HepG2 (cell line): Measurements from ENCODE around the gene RABGGTB. TPM values are rescaled to one million over a fixed set of nuclear protein-coding genes. Genes with fewer than 3 reads are reported as not detected.

ENCODE experiments used
- ATAC-seq: fragments of 200-7000 bp; cut with Tn5 transposase; 3 replicates; pipeline ENCODE4 v1.9.1; 2020; ENCODE audit warnings: mild to moderate bottlenecking, moderate library complexity
- BruUV-seq: library from RNA; stranded (reverse); fragments of 400-500 nt; replicated peaks from 2 replicates; lab custom pipeline; 2021; lab: Mats Ljungman, UMichigan
- CTCF ChIA-PET: fragments of 300-600 bp; formaldehyde crosslinking; extraction: SDS; loops from one replicate; lab custom pipeline; 2021; ENCODE audit warnings: low total read pairs, inconsistent platforms, low intra/inter-chr PET ratio; lab: Yijun Ruan, JAX
- POLR2A ChIA-PET: fragments of 350-600 bp; sonication (Branson Sonifier 250); formaldehyde crosslinking; loops from one replicate; lab custom pipeline; 2020; ENCODE audit warnings: antibody characterized with exemption, inconsistent platforms; lab: Yijun Ruan, JAX
- DNase-seq: peaks from one replicate; pipeline ENCODE4 v3.0.0-alpha.2; 2015; ENCODE audit warnings: low spot score
- FAIRE-seq: peaks from 3 replicates; lab custom pipeline; 2011; peaks lifted over from hg19 to GRCh38; lab: Jason Lieb, UNC
- H2AFZ ChIP-seq: one replicate; pipeline ENCODE4 v1.6.1; 2011; ENCODE audit warnings: low read length, inconsistent platforms
- H3K27ac ChIP-seq: fragments of 300-600 bp; 3 replicates; pipeline ENCODE4 v1.8.0; 2011; ENCODE audit warnings: mixed run types, mild to moderate bottlenecking, mixed read lengths, low read length, inconsistent platforms; ENCODE audit not compliant: insufficient read depth; ENCODE audit errors: extremely low read length
- H3K27me3 ChIP-seq, 2 experiments: fragments of 200-600 bp in 1 of 2; 2 replicates in 1 of 2; 3 replicates in 1 of 2; pipeline versions ENCODE4 v1.6.0 to v1.8.0; 2011; ENCODE audit warnings: low read length in 2 of 2, mild to moderate bottlenecking in 2 of 2, moderate library complexity in 2 of 2, inconsistent platforms in 1 of 2; ENCODE audit not compliant: insufficient read depth in 2 of 2, control insufficient read depth in 1 of 2
- H3K36me3 ChIP-seq, 2 experiments: fragments of 200-600 bp in 1 of 2; replicated peaks in 1 of 2; 2 replicates in 1 of 2; 3 replicates in 1 of 2; pipeline versions ENCODE4 v1.5.1 to v1.8.0; 2011; ENCODE audit warnings: low read length in 2 of 2, inconsistent platforms in 1 of 2; ENCODE audit not compliant: insufficient read depth in 2 of 2, control insufficient read depth in 1 of 2
- H3K4me1 ChIP-seq: 2 replicates; pipeline ENCODE4 v1.5.1; 2012; ENCODE audit warnings: low read length, inconsistent platforms; ENCODE audit not compliant: insufficient read depth
- H3K4me2 ChIP-seq: 2 replicates; pipeline ENCODE4 v1.6.0; 2011; ENCODE audit warnings: low read depth, low read length, inconsistent platforms
- H3K4me3 ChIP-seq, 3 experiments: fragments of 200-600 bp in 1 of 3; sonication (generic), shearing (Covaris generic) in 1 of 3; replicated peaks in 1 of 3; 2 replicates each; pipeline ENCODE4 v1.5.1; 2011 to 2016; ENCODE audit warnings: low read length in 3 of 3, inconsistent platforms in 2 of 3, low read depth in 2 of 3, mild to moderate bottlenecking in 2 of 3, control low read depth in 1 of 3, mixed read lengths in 1 of 3; ENCODE audit not compliant: insufficient read depth in 1 of 3
- H3K79me2 ChIP-seq: one replicate; pipeline ENCODE4 v1.6.1; 2011; ENCODE audit warnings: low read length, inconsistent platforms; ENCODE audit not compliant: insufficient read depth
- H3K9ac ChIP-seq: 2 replicates; pipeline ENCODE4 v1.6.0; 2011; ENCODE audit warnings: mild to moderate bottlenecking, low read depth, low read length, inconsistent platforms; ENCODE audit not compliant: insufficient read depth
- H3K9me3 ChIP-seq: 2 replicates; pipeline ENCODE4 v1.5.1; 2012; ENCODE audit warnings: mild to moderate bottlenecking, low read length
- H4K20me1 ChIP-seq: 2 replicates; pipeline ENCODE4 v1.6.0; 2011; ENCODE audit warnings: inconsistent platforms, mild to moderate bottlenecking, low read length, moderate library complexity; ENCODE audit not compliant: insufficient read depth
- ATF7 ChIP-seq, 2 experiments: fragments of 450-650 bp in 1 of 2; sonication (generic) in 1 of 2; formaldehyde crosslinking in 1 of 2; IDR thresholded peaks; 2 replicates each; pipeline versions ENCODE4 v1.4.0 to v1.6.1; 2016 to 2020; ENCODE audit warnings: antibody characterized with exemption in 1 of 2, mild to moderate bottlenecking in 1 of 2, missing genetic modification reagents in 1 of 2
- BRCA1 ChIP-seq: sonication (generic); formaldehyde crosslinking; IDR thresholded peaks from 2 replicates; pipeline ENCODE4 v1.4.0; 2020; ENCODE audit warnings: missing genetic modification reagents
- GABPB1 ChIP-seq: IDR thresholded peaks from 2 replicates; pipeline ENCODE4 v1.6.1; 2016; ENCODE audit warnings: mild to moderate bottlenecking, missing genetic modification reagents, moderate library complexity, missing compliant biosample characterization
- PRDM4 ChIP-seq: sonication (generic); formaldehyde crosslinking; IDR thresholded peaks from 2 replicates; pipeline ENCODE4 v1.9.0; 2021; ENCODE audit warnings: missing genetic modification reagents, borderline replicate concordance
- U2AF2 ChIP-seq: fragments of 200-400 bp; formaldehyde crosslinking; IDR thresholded peaks from 2 replicates; pipeline ENCODE4 v1.6.1; 2017; ENCODE audit warnings: low read depth, mild to moderate bottlenecking, low read length
- ZNF34 ChIP-seq: sonication (generic); formaldehyde crosslinking; IDR thresholded peaks from 2 replicates; pipeline ENCODE4 v1.4.0; 2020; ENCODE audit warnings: mild to moderate bottlenecking, missing genetic modification reagents, borderline replicate concordance
- WGBS: methylation state at CpG from one replicate; pipeline ENCODE4 v1.1.6; 2017; ENCODE audit warnings: low lambda C conversion rate; 5-methylcytosine and 5-hydroxymethylcytosine counted together
- in situ Hi-C: cut with HindIII; loops from 2 replicates; pipeline ENCODE4 v1.10.0; 2017; ENCODE audit warnings: low pct_unique_long_range_greater_than_20kb; ENCODE audit not compliant: extremely low pct_ligation_motif_present
- intact Hi-C: fragments of 100-400 bp; cut with micrococcal nuclease; formaldehyde crosslinking; loops from one replicate; pipeline ENCODE4 v1.10.0; 2022; ENCODE audit not compliant: unreplicated experiment
- polyA plus RNA-seq, 8 experiments: library from polyadenylated mRNA; depleted of rRNA in 3 of 8; stranded (reverse) in 7 of 8; unstranded in 1 of 8; fragments of >200 nt; fragmentation: Illumina TruSeq in 4 of 8; extraction: Trizol in 4 of 8; gene quantifications; 2 replicates each; pipeline versions ENCODE4 v1.2.1 to v1.2.3, GENCODE V29; 2011 to 2016; ENCODE audit warnings: low read depth in 4 of 8, missing spikeins in 1 of 8, mixed read lengths in 1 of 8; ENCODE audit not compliant: insufficient read depth in 1 of 8
- total RNA-seq, 5 experiments: library from RNA; depleted of rRNA; stranded (reverse); fragments of >200 nt; fragmentation: Illumina TruSeq; extraction: Trizol; gene quantifications; 2 replicates each; pipeline ENCODE4 v1.2.3, GENCODE V29; 2016; ENCODE audit warnings: low read depth in 1 of 5
- TF ChIP-seq, protein P1 (sequence below), 2 experiments: sonication (generic) in 1 of 2; formaldehyde crosslinking in 1 of 2; IDR thresholded peaks; 2 replicates each; pipeline versions ENCODE4 v1.4.0 to v1.6.1; 2018 to 2020; ENCODE audit warnings: missing genetic modification reagents in 2 of 2, borderline replicate concordance in 1 of 2, low read depth in 1 of 2, mild to moderate bottlenecking in 1 of 2, missing biosample characterization in 1 of 2

The RABGGTB gene
- total and polyA plus RNA-seq, 2 of the 13 experiments (the other 11 are each of a cell fraction or from before 2014, with no cell fraction given): 185 to 290 TPM

DNA sequence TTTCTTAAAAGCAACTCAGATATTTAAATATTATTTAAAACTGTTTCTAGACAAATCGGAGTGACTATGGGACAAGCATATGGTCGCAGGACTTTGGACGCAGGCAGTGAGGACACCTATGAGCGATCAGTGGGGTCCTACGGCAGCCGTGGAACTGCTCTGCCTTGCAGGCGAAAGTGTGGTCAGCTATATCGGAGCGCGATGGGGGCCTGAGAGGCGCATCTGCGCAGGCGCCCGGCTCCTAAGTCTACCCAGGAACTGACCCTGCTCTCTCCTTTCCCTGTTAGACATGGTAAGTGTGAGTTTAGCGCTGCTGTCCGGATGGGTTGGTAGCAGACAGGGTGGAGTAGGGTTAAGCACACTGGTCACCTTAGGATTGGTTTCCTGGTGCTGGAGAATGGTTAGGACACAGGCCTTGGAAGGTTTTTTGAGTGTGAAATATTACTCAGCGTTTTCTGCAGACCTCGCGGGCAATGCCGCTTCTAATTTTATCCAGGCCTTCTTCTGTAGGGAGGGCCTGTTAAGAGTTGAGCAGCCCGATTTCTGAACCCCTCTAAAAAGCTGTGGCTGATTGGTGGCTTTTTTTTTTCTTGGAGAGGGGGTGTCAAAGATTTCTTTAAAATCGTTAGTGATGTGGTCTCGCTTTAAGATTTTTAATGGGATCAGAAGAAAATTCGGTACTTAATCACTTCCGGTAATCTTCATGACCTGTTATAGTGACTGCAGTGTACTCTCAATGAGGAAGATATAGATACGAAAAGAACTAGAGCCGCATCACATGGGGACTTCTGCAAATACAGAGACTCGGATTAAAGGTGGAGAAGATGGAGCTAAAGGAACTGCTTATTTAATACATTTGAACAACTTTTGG is at the start of gene RABGGTB (continued):
- no peak for TF ChIP-seq PRDM4 (CRISPR knock-in tag)
- TF ChIP-seq GABPB1: peak; percentile 75; the same call in 1 of the 2 replicates
- TF ChIP-seq U2AF2: no peak
- peak; percentile 10; the same call in 1 of the 2 replicates for TF ChIP-seq BRCA1
- no peak for TF ChIP-seq ZNF34

DNA sequence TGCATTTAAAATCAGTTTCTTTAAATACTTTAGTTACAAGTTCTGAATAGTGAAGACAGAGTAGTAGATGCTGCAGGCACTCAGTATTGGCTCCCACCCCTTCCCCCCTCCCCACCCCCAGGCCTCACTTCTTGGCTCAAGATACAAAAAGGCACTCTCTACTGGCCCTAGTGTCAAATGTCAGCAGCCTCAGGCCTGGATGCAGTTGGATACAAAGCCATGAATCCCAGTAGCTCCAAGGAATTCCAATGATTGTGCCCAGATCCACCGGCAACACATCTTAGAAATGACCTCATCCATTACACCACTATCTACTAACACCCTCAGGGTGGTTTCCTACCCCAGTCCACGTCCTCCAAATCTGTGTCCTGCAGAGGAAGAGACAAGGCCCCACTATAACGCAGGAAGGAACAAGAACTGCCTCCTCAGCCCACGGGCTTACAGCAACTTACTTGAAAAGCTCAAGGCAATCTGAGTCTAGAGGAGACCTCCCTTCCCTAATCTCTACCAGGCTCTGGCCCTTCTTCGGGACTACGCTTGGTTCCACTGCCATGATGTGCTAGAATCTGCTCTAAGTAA is 43.9 kb upstream of the RABGGTB start:
- intact Hi-C loops: no loop called here
- DNase-seq: no peak
- ChIA-PET CTCF (no interaction called here), POLR2A (no interaction called here)
- 92% methylated on average over 5 of the region's 6 CpGs for WGBS
- TF ChIP-seq ATF7 (IDR thresholded peaks at IDR 0.05) (peak; percentile 43; the same call in 1 of the 2 replicates), ATF7 (CRISPR knock-in tag; IDR thresholded peaks at IDR 0.05) (no peak)
- TF ChIP-seq, protein P1, sequence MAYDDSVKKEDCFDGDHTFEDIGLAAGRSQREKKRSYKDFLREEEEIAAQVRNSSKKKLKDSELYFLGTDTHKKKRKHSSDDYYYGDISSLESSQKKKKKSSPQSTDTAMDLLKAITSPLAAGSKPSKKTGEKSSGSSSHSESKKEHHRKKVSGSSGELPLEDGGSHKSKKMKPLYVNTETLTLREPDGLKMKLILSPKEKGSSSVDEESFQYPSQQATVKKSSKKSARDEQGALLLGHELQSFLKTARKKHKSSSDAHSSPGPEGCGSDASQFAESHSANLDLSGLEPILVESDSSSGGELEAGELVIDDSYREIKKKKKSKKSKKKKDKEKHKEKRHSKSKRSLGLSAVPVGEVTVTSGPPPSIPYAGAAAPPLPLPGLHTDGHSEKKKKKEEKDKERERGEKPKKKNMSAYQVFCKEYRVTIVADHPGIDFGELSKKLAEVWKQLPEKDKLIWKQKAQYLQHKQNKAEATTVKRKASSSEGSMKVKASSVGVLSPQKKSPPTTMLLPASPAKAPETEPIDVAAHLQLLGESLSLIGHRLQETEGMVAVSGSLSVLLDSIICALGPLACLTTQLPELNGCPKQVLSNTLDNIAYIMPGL (CRISPR knock-in tag; IDR thresholded peaks at IDR 0.05; ENCODE audit: borderline replicate concordance in 1 of 2, low read depth in 1 of 2): no peak
- H3K36me3 ChIP-seq: peaks cover 12 to 32% of the 10 kb centered on the region in 2 experiments; a peak in 4 of 5 replicates
- no peaks in the 10 kb centered on the region for H3K79me2 ChIP-seq
- ATAC-seq: no peak
- no peak overlapping the region for H3K9ac ChIP-seq
- no peaks in the 10 kb centered on the region for H3K9me3 ChIP-seq
- no TSS peak for BruUV-seq
- no peak overlapping the region for H3K4me3 ChIP-seq
- H3K27me3 ChIP-seq: no peaks in the 10 kb centered on the region
- no peaks in the 10 kb centered on the region for H3K4me1 ChIP-seq
- no peak for FAIRE-seq
- no peak overlapping the region for H3K27ac ChIP-seq
- in situ Hi-C loops: no loop called here
- H2AFZ ChIP-seq: no peak overlapping the region
- no peak overlapping the region for H3K4me2 ChIP-seq
- no peaks in the 10 kb centered on the region for H4K20me1 ChIP-seq
